IPS-NIHi7 (cell line): ENCODE data around the gene MED15.
"Not testable (repeated sequence)": the region's sequence is repeated elsewhere in the genome, so short reads cannot be mapped to it uniquely, and the experiment has no call there.

Experiments used
- DNase-seq: peaks from one replicate; pipeline ENCODE4 v3.0.0; 2012; ENCODE audit warnings: mixed read lengths; ENCODE audit errors: extremely low spot score

The MED15 gene

GRCh38 chr22:20600137-20600673 lies 92.8 kb downstream of the MED15 start:
- DNase-seq = no peak

- DNase-seq = no peak
Measured at GRCh38 chr22:20601308-20601707, 93.9 kb downstream of the MED15 start.

- DNase-seq = no peak
Measured at GRCh38 chr22:20602609-20603164, 95.3 kb downstream of the MED15 start.

GRCh38 chr22:20604092-20604747 lies 96.8 kb downstream of the MED15 start:
- DNase-seq = no peak

GRCh38 chr22:20604776-20605221 lies 97.4 kb downstream of the MED15 start:
- DNase-seq = no peak

- no peak for DNase-seq
Measured at GRCh38 chr22:20605328-20605727, 97.9 kb downstream of the MED15 start.

GRCh38 chr22:20606041-20606783 lies 98.8 kb downstream of the MED15 start:
- DNase-seq = peak; percentile 93

- no peak for DNase-seq
Measured at GRCh38 chr22:20606784-20607128, 99.3 kb downstream of the MED15 start.

GRCh38 chr22:20607157-20607907 lies 99.9 kb downstream of the MED15 start:
- DNase-seq = no peak

- no peak for DNase-seq
Measured at GRCh38 chr22:20610243-20610686, 102.9 kb downstream of the MED15 start.

- no peak for DNase-seq
Measured at GRCh38 chr22:20610757-20611156, 103.3 kb downstream of the MED15 start.

GRCh38 chr22:20611418-20611817 lies 104.0 kb downstream of the MED15 start:
- no peak for DNase-seq

- DNase-seq = no peak
Measured at GRCh38 chr22:20613301-20613700, 105.9 kb downstream of the MED15 start.

- DNase-seq = no peak
Measured at GRCh38 chr22:20615021-20615420, 107.6 kb downstream of the MED15 start.

GRCh38 chr22:20615533-20616450 lies 108.4 kb downstream of the MED15 start:
- no peak for DNase-seq

GRCh38 chr22:20616451-20617043 lies 109.1 kb downstream of the MED15 start:
- DNase-seq = no peak

GRCh38 chr22:20618488-20618887 lies 111.1 kb downstream of the MED15 start:
- DNase-seq = no peak

GRCh38 chr22:20619045-20619892 lies 111.9 kb downstream of the MED15 start:
- DNase-seq = no peak

- not testable (repeated sequence) for DNase-seq
Measured at GRCh38 chr22:20619893-20620194, 112.4 kb downstream of the MED15 start.

GRCh38 chr22:20621162-20621561 lies 113.8 kb downstream of the MED15 start:
- no peak for DNase-seq
